HG03571 (cell line): Measurements from ENCODE around the gene RPL32.

ENCODE experiments used
- ATAC-seq: cut with Tn5 transposase; IDR thresholded peaks from one replicate; pipeline ENCODE4 v1.9.1; 2021; ENCODE audit not compliant: unreplicated experiment

The RPL32 gene

GRCh38 chr3:12833222-12834161 is 7.9 kb downstream of the RPL32 start:
- ATAC-seq: no peak

GRCh38 chr3:12832350-12833221 is 8.8 kb downstream of the RPL32 start:
- no peak for ATAC-seq

- no peak for ATAC-seq
These were observed 10.0 kb downstream of the RPL32 start for GRCh38 chr3:12831301-12831866.

GRCh38 chr3:12830785-12831156 is 10.6 kb downstream of the RPL32 start:
- no peak for ATAC-seq

GRCh38 chr3:12829886-12830784 is 11.2 kb downstream of the RPL32 start:
- ATAC-seq: no peak

- ATAC-seq: no peak
These were observed 12.0 kb downstream of the RPL32 start for GRCh38 chr3:12829404-12829803.

GRCh38 chr3:12828751-12829150 is 12.6 kb downstream of the RPL32 start:
- no peak for ATAC-seq

GRCh38 chr3:12825156-12825555 is 16.2 kb downstream of the RPL32 start:
- ATAC-seq: no peak

- no peak for ATAC-seq
These were observed 17.1 kb downstream of the RPL32 start for GRCh38 chr3:12824299-12824698.

- ATAC-seq: no peak
These were observed 18.5 kb downstream of the RPL32 start for GRCh38 chr3:12822725-12823373.

GRCh38 chr3:12818773-12819172 is 22.6 kb downstream of the RPL32 start:
- ATAC-seq: no peak

GRCh38 chr3:12818273-12818672 is 23.1 kb downstream of the RPL32 start:
- no peak for ATAC-seq

GRCh38 chr3:12817343-12817710 is 24.0 kb downstream of the RPL32 start:
- ATAC-seq: no peak

GRCh38 chr3:12816521-12817342 is 24.6 kb downstream of the RPL32 start:
- no peak for ATAC-seq

GRCh38 chr3:12815719-12816118 is 25.6 kb downstream of the RPL32 start:
- no peak for ATAC-seq

- ATAC-seq: no peak
These were observed 26.3 kb downstream of the RPL32 start for GRCh38 chr3:12815078-12815477.

GRCh38 chr3:12813967-12814366 is 27.4 kb downstream of the RPL32 start:
- no peak for ATAC-seq

GRCh38 chr3:12812812-12813211 is 28.6 kb downstream of the RPL32 start:
- no peak for ATAC-seq

- no peak for ATAC-seq
These were observed 30.4 kb downstream of the RPL32 start for GRCh38 chr3:12810961-12811360.
